BE2C (cell line): ENCODE data around the gene CNIH3.

Source experiments
- DNase-seq: peaks from one replicate; pipeline ENCODE4 v3.0.0-alpha.2; 2020
- H3K27me3 ChIP-seq: fragments of 250-450 bp; sonication (Bioruptor Pico); 2 replicates; pipeline ENCODE4 v1.5.1; 2020; ENCODE audit warnings: mild to moderate bottlenecking
- H3K36me3 ChIP-seq: fragments of 250-450 bp; sonication (Bioruptor Pico); 2 replicates; pipeline ENCODE4 v1.5.1; 2020; ENCODE audit warnings: mild to moderate bottlenecking
- H3K4me1 ChIP-seq: fragments of 250-450 bp; sonication (Bioruptor Pico); 2 replicates; pipeline ENCODE4 v1.5.1; 2020
- H3K4me3 ChIP-seq: 2 replicates; pipeline ENCODE4 v1.5.1; 2011; ENCODE audit warnings: low read depth, low read length
- H3K9me3 ChIP-seq: fragments of 250-450 bp; sonication (Bioruptor Pico); 2 replicates; pipeline ENCODE4 v1.5.1; 2020
- TF ChIP-seq, protein P1 (sequence below): IDR thresholded peaks from 2 replicates; pipeline ENCODE4 v1.5.1; 2012; ENCODE audit warnings: mild to moderate bottlenecking, low read depth, low read length

The CNIH3 gene

DNA sequence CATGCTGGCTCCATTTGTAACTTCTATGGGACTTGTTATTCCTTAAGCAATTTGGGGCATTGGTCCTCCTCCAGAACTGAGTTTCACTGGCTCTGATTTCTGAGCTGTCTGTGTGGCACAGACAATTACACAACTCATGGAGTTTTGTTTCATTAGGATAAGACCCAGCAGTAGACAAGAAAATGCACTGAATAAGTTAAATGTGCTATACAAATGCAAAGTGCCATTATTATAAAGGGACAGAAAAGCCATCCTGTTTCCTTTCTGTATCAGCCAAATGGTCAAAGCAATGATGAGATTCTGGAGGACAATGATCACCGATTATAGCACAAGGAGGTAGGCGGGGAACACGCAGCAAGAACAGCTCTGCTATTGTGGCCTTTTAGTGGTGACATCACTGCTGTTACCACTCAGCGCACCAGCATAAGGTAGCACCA lies 81.9 kb downstream of the CNIH3 start:
- TF ChIP-seq, protein P1, sequence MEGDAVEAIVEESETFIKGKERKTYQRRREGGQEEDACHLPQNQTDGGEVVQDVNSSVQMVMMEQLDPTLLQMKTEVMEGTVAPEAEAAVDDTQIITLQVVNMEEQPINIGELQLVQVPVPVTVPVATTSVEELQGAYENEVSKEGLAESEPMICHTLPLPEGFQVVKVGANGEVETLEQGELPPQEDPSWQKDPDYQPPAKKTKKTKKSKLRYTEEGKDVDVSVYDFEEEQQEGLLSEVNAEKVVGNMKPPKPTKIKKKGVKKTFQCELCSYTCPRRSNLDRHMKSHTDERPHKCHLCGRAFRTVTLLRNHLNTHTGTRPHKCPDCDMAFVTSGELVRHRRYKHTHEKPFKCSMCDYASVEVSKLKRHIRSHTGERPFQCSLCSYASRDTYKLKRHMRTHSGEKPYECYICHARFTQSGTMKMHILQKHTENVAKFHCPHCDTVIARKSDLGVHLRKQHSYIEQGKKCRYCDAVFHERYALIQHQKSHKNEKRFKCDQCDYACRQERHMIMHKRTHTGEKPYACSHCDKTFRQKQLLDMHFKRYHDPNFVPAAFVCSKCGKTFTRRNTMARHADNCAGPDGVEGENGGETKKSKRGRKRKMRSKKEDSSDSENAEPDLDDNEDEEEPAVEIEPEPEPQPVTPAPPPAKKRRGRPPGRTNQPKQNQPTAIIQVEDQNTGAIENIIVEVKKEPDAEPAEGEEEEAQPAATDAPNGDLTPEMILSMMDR: no peak
- no peaks in the 10 kb centered on the region for H3K36me3 ChIP-seq
- H3K4me3 ChIP-seq: no peak overlapping the region
- no peaks in the 10 kb centered on the region for H3K9me3 ChIP-seq
- no peaks in the 10 kb centered on the region for H3K27me3 ChIP-seq
- DNase-seq: no peak
- H3K4me1 ChIP-seq: no peaks in the 10 kb centered on the region

DNA sequence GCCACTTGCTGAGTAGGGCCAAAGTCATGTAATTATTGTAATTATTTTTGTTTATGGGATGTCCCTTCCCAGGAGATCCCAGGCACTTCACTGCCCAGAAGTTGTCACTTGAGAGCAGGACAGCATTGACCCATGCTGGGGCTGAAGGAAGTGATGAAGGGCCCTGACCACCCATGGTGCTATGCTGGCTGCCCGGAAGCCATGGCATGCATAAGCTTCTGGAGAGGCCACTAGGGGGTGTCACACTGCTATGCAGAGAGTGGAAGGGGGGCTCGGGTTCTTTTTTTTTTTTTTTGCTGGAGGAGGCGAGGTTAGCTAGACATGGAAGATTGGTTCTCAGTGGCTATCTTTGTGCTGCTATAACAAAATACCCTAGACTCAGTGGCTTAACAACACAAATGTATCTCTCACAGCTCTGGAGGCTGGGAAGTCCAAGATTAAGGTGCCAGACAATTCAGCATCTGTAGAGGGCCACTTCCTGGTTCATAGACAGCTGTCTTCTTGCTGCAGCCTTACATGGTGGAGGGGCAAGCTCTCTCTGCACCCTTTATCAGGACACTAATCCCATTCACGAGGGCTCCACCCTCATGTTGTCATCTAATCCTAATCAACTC lies 84.9 kb downstream of the CNIH3 start:
- TF ChIP-seq, protein P1: peak; percentile 70
- no peak overlapping the region for H3K4me3 ChIP-seq
- H3K9me3 ChIP-seq: no peaks in the 10 kb centered on the region
- H3K4me1 ChIP-seq: no peaks in the 10 kb centered on the region
- no peaks in the 10 kb centered on the region for H3K36me3 ChIP-seq
- DNase-seq: peak; percentile 58
- H3K27me3 ChIP-seq: no peaks in the 10 kb centered on the region

DNA sequence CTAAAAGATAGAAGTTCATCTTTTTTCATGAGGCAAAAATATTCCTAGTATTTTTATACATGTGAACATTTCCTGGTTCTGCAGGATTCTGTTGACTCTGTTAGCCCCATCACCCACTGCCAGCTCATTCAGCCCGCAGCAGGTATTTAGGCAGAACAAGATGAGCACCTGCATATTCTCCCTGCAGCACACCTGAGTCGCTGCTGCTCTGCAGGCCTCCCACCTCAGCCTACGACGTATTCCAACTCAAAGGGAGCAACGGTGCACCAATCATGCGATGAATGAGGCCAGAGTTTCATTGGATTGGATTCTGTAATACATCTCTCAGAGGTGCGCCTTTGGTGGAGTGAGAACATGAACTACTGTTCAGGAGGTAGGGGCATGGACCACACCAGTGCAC lies 87.6 kb downstream of the CNIH3 start:
- H3K4me3 ChIP-seq: no peak overlapping the region
- TF ChIP-seq, protein P1: no peak
- H3K4me1 ChIP-seq: no peaks in the 10 kb centered on the region
- no peaks in the 10 kb centered on the region for H3K27me3 ChIP-seq
- H3K36me3 ChIP-seq: no peaks in the 10 kb centered on the region
- no peak for DNase-seq
- H3K9me3 ChIP-seq: no peaks in the 10 kb centered on the region

DNA sequence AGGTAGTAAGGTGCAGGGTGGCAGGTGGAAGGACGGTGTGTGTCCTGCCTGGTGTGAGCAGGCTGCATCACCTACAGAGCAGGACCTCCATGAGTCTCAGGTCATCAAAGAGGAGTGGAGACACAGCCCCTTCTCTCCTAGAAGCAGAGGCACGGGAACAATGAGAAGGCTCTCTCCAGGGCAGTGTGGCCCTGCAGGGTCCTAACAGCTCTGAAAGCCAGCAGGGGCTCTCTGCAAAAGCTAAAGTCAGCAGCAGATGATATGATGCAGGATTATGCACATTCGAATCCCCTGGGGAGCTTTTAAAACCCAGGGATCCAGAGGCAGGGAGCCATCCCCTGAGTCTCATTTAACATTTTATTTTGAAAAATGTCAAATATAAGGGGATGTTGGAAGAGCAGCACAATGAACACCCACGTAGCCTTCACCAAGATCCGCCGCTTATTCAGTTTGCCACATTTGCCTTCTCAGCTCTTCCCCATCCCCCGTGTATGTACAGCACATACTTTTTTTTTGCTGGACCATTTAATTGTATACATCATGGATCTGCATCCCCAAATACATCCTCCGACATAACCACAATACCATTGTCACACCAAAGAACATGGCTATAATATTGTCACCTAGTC lies 88.1 kb downstream of the CNIH3 start:
- no peaks in the 10 kb centered on the region for H3K4me1 ChIP-seq
- no peaks in the 10 kb centered on the region for H3K27me3 ChIP-seq
- DNase-seq: no peak
- TF ChIP-seq, protein P1: no peak
- H3K36me3 ChIP-seq: no peaks in the 10 kb centered on the region
- no peaks in the 10 kb centered on the region for H3K9me3 ChIP-seq
- H3K4me3 ChIP-seq: no peak overlapping the region

DNA sequence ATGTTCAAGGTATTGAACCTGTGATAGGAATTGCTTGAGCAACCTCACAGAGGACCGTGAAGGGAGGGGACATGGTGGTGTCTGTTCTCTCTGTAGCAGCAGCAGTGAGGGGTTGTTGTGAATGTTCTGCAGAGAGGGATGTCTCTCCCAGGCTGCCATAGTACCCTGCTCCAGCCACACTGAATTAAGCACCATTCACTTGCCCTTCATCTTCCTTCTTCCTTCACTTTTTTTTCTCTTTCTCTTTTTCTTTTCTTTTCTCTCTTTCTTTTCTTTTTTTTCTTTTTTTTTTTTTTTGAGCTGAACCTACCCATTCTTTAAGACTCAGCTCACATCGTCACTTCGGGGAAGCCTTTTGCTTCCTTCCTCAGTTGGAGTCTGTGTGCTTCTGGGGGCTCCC lies 89.5 kb downstream of the CNIH3 start:
- H3K27me3 ChIP-seq: no peaks in the 10 kb centered on the region
- TF ChIP-seq, protein P1: no peak
- H3K4me3 ChIP-seq: no peak overlapping the region
- no peaks in the 10 kb centered on the region for H3K4me1 ChIP-seq
- H3K36me3 ChIP-seq: no peaks in the 10 kb centered on the region
- DNase-seq: no peak
- H3K9me3 ChIP-seq: no peaks in the 10 kb centered on the region
